ENCODE measurements around the gene TFPI2.
"Not testable (repeated sequence)": the region's sequence is repeated elsewhere in the genome, so short reads cannot be mapped to it uniquely, and the experiment has no call there.

Gene TFPI2

GRCh38 chr7:93926800-93927199 is 36.2 kb upstream of the TFPI2 start:
- DNase-seq (ENCODE audit: low read depth): no peak
- H3K4me3 ChIP-seq (ENCODE audit: low read length): no peak overlapping the region
- TF ChIP-seq CTCF (conservative IDR thresholded peaks at IDR 0.05; ENCODE audit: low read depth, low read length): no peak

GRCh38 chr7:93923942-93924341 is 33.4 kb upstream of the TFPI2 start:
- H3K4me3 ChIP-seq (ENCODE audit: low read length): peak overlapping the region; percentile 80
- no peak for DNase-seq (ENCODE audit: low read depth)
- no peak for TF ChIP-seq CTCF (conservative IDR thresholded peaks at IDR 0.05; ENCODE audit: low read depth, low read length)

GRCh38 chr7:93923296-93923695 is 32.7 kb upstream of the TFPI2 start:
- TF ChIP-seq CTCF (conservative IDR thresholded peaks at IDR 0.05; ENCODE audit: low read depth, low read length): no peak
- H3K4me3 ChIP-seq (ENCODE audit: low read length): peak overlapping the region; percentile 80
- DNase-seq (ENCODE audit: low read depth): no peak

GRCh38 chr7:93921607-93922566 is 31.3 kb upstream of the TFPI2 start, which contains the start of gene GNG11:
Gene GNG11, plus strand, starts transcription at chr7:93921735. Its CDS starts 403 bp downstream, at chr7:93922138.
- no peak for DNase-seq (ENCODE audit: low read depth)
- peak within 1 kb of the TSS; percentile 80 for H3K4me3 ChIP-seq (ENCODE audit: low read length)
- TF ChIP-seq CTCF (conservative IDR thresholded peaks at IDR 0.05; ENCODE audit: low read depth, low read length): no peak

- no peak for TF ChIP-seq CTCF (conservative IDR thresholded peaks at IDR 0.05; ENCODE audit: low read depth, low read length)
- H3K4me3 ChIP-seq (ENCODE audit: low read length): peak overlapping the region; percentile 80
- no peak for DNase-seq (ENCODE audit: low read depth)
Measured at GRCh38 chr7:93921186-93921585, 30.6 kb upstream of the TFPI2 start.

- DNase-seq (ENCODE audit: low read depth): no peak
- TF ChIP-seq CTCF (conservative IDR thresholded peaks at IDR 0.05; ENCODE audit: low read depth, low read length): no peak
- H3K4me3 ChIP-seq (ENCODE audit: low read length): peak overlapping the region; percentile 80
Measured at GRCh38 chr7:93920496-93921182, 30.1 kb upstream of the TFPI2 start.

- DNase-seq (ENCODE audit: low read depth); H3K4me3 ChIP-seq (ENCODE audit: low read length): not testable (repeated sequence)
Measured at GRCh38 chr7:93916315-93916714, 25.8 kb upstream of the TFPI2 start.

- not testable (repeated sequence) for DNase-seq (ENCODE audit: low read depth); H3K4me3 ChIP-seq (ENCODE audit: low read length)
Measured at GRCh38 chr7:93915888-93916287, 25.3 kb upstream of the TFPI2 start.

- not testable (repeated sequence) for DNase-seq (ENCODE audit: low read depth); H3K4me3 ChIP-seq (ENCODE audit: low read length)
Measured at GRCh38 chr7:93915206-93915842, 24.8 kb upstream of the TFPI2 start.

Data from retinal pigment epithelial cell (primary cell).